ENCODE data around the gene LCE2B. TPM values are rescaled to one million over a fixed set of nuclear protein-coding genes. Genes with fewer than 3 reads are reported as not detected.

LCE2B gene
- total RNA-seq, 4 donors from 2014 or later, result 1,313 to 2,792 (median 1,611) TPM

GRCh38 chr1:152707860-152708259, 21.9 kb downstream of the LCE2B start, which contains the start of gene LCE4A:
Gene LCE4A (plus strand): TSS chr1:152708160. CDS start chr1:152709076, 916 bp downstream.
- no peak for DNase-seq (ENCODE audit: low spot score in 2 of 2)
- intact Hi-C loops (cut with DNase I; ENCODE audit: low total_unique reads), result no loop called here
- WGBS, 2 donors, result 85 to 86% methylated on average over 2 of the region's 2 CpGs
- no peak within 1 kb of the TSS for H3K4me3 ChIP-seq (ENCODE audit: low read depth, poor library complexity, severe bottlenecking)
- TF ChIP-seq CTCF (IDR thresholded peaks at IDR 0.05) (no peak), POLR2A (IDR thresholded peaks at IDR 0.05) (no peak)

- H3K4me3 ChIP-seq (ENCODE audit: low read depth, poor library complexity, severe bottlenecking), result no peak overlapping the region
- intact Hi-C loops (cut with DNase I; ENCODE audit: low total_unique reads), result no loop called here
- no peak for DNase-seq (ENCODE audit: low spot score in 2 of 2)
- no peak for TF ChIP-seq CTCF (IDR thresholded peaks at IDR 0.05)
- no peak for TF ChIP-seq POLR2A (IDR thresholded peaks at IDR 0.05)
Observed at GRCh38 chr1:152718238-152718637, 32.3 kb downstream of the LCE2B start.

GRCh38 chr1:152725261-152725660, 39.3 kb downstream of the LCE2B start:
- intact Hi-C loops (cut with DNase I; ENCODE audit: low total_unique reads), result no loop called here

GRCh38 chr1:152728986-152729385, 43.1 kb downstream of the LCE2B start:
- TF ChIP-seq CTCF (IDR thresholded peaks at IDR 0.05), result no peak
- TF ChIP-seq POLR2A (IDR thresholded peaks at IDR 0.05), result no peak
- H3K4me3 ChIP-seq (ENCODE audit: low read depth, poor library complexity, severe bottlenecking), result no peak overlapping the region
- DNase-seq (ENCODE audit: low spot score in 2 of 2), result no peak
- intact Hi-C loops (cut with DNase I; ENCODE audit: low total_unique reads), result no loop called here
- WGBS, 2 donors, result 64 to 78% methylated on average over 1 of the region's 1 CpG

More at GRCh38 chr1:152725261-152725660, 39.3 kb downstream of the LCE2B start:
- DNase-seq (ENCODE audit: low spot score in 2 of 2), result no peak
- H3K4me3 ChIP-seq (ENCODE audit: low read depth, poor library complexity, severe bottlenecking), result no peak overlapping the region
- TF ChIP-seq CTCF (IDR thresholded peaks at IDR 0.05) (no peak), POLR2A (IDR thresholded peaks at IDR 0.05) (no peak)

- no peak for DNase-seq (ENCODE audit: low spot score in 2 of 2)
- TF ChIP-seq POLR2A (IDR thresholded peaks at IDR 0.05), result no peak
- no peak for TF ChIP-seq CTCF (IDR thresholded peaks at IDR 0.05)
- WGBS, 2 donors, result 15 to 28% methylated on average over 1 of the region's 1 CpG
- H3K4me3 ChIP-seq (ENCODE audit: low read depth, poor library complexity, severe bottlenecking), result no peak overlapping the region
- intact Hi-C loops (cut with DNase I; ENCODE audit: low total_unique reads), result no loop called here
Observed at GRCh38 chr1:152735648-152736047, 49.7 kb downstream of the LCE2B start.

Other genes with a start within 250 kb of the LCE2B start
- gene LCE5A, start 175.3 kb upstream of the LCE2B start, total RNA-seq, result 100 to 1,000 TPM; 154 to 612 (median 267) TPM
- gene CRCT1, start 171.6 kb upstream of the LCE2B start, total RNA-seq, result 100 to 1,000 TPM; 298 to 552 (median 441) TPM
- 10 to 100 TPM; 16.7 to 28.0 (median 23.1) TPM for gene LCE3E, start 119.3 kb upstream of the LCE2B start, total RNA-seq
- 10 to 100 TPM; 20.1 to 93.6 (median 42.9) TPM for gene LCE3D, start 105.6 kb upstream of the LCE2B start, total RNA-seq
- not detected for gene LCE3C, start 85.9 kb upstream of the LCE2B start, total RNA-seq
- gene LCE3B, start 72.3 kb upstream of the LCE2B start, total RNA-seq, result not detected
- not detected for gene LCE3A, start 63.0 kb upstream of the LCE2B start, total RNA-seq
- 100 to 1,000 TPM; 293 to 644 (median 312) TPM for gene LCE2D, start 22.7 kb upstream of the LCE2B start, total RNA-seq
- gene LCE2C, start 10.8 kb upstream of the LCE2B start, total RNA-seq, result 1,000 to 10,000 TPM in 1 of 4 donors, 100 to 1,000 TPM in 3; 775 to 1,224 (median 802) TPM
- gene LCE2A, start 12.2 kb downstream of the LCE2B start, total RNA-seq, result 100 to 1,000 TPM; 243 to 569 (median 350) TPM
- 1 to 10 TPM in 3 of 4 donors, not detected in 1; 5.6 to 7.9 (median 6.7) TPM for gene LCE4A, start 22.0 kb downstream of the LCE2B start, total RNA-seq
- gene KPRP, start 71.9 kb downstream of the LCE2B start, total RNA-seq, result 100 to 1,000 TPM; 219 to 353 (median 231) TPM
- 100 to 1,000 TPM in 1 of 4 donors, 10 to 100 TPM in 3; 34.2 to 121 (median 64.6) TPM for gene LCE1F, start 89.0 kb downstream of the LCE2B start, total RNA-seq
- 100 to 1,000 TPM in 2 of 4 donors, 10 to 100 TPM in 2; 45.3 to 112 (median 101) TPM for gene LCE1E, start 100.1 kb downstream of the LCE2B start, total RNA-seq
- 100 to 1,000 TPM; 130 to 942 (median 594) TPM for gene LCE1D, start 110.6 kb downstream of the LCE2B start, total RNA-seq
- gene LCE1C, start 120.5 kb downstream of the LCE2B start, total RNA-seq, result 1,000 to 10,000 TPM; 1,701 to 2,689 (median 2,386) TPM
- gene LCE1B, start 125.8 kb downstream of the LCE2B start, total RNA-seq, result 100 to 1,000 TPM; 207 to 278 (median 246) TPM
- 100 to 1,000 TPM; 612 to 936 (median 792) TPM for gene LCE1A, start 141.3 kb downstream of the LCE2B start, total RNA-seq
- 100 to 1,000 TPM in 2 of 4 donors, 10 to 100 TPM in 2; 60.9 to 207 (median 107) TPM for gene LCE6A, start 156.7 kb downstream of the LCE2B start, total RNA-seq
- gene LCE7A, start 173.9 kb downstream of the LCE2B start, total RNA-seq, result 1 to 10 TPM in 1 of 4 donors, not detected in 3; 5.1 TPM
- not detected for gene SMCP, start 192.2 kb downstream of the LCE2B start, total RNA-seq
- 100 to 1,000 TPM; 162 to 322 (median 207) TPM for gene IVL, start 222.4 kb downstream of the LCE2B start, total RNA-seq

All from lower leg skin (tissue), 4 donors.